Measurements from ENCODE around the gene C22orf31. TPM values are rescaled to one million over a fixed set of nuclear protein-coding genes. Genes with fewer than 3 reads are reported as not detected.
"Not testable (repeated sequence)": the region's sequence is repeated elsewhere in the genome, so short reads cannot be mapped to it uniquely, and the experiment has no call there.

C22orf31 gene
- total RNA-seq, 2 donors from 2014 or later, result not detected

DNA sequence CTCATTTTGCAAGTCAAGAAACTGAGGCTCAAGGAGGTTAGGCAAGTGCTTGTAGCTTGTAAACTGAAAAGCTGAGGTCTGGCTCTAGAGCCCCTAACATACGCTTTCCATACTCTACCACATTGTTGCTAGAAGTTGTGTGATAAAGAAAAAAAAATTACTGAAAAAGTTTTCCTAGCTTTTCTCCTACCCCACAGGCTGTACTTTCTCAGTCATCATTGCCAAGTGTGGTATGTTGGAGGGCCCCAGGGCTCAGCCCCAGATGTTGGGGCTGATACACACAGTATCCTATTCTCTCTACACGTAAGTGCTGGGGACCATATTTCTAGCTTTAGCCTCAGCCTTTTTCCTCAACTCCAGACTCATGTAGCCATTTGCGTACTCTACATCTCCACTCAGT is 27.2 kb upstream of the C22orf31 start:
- TF ChIP-seq, protein P1, sequence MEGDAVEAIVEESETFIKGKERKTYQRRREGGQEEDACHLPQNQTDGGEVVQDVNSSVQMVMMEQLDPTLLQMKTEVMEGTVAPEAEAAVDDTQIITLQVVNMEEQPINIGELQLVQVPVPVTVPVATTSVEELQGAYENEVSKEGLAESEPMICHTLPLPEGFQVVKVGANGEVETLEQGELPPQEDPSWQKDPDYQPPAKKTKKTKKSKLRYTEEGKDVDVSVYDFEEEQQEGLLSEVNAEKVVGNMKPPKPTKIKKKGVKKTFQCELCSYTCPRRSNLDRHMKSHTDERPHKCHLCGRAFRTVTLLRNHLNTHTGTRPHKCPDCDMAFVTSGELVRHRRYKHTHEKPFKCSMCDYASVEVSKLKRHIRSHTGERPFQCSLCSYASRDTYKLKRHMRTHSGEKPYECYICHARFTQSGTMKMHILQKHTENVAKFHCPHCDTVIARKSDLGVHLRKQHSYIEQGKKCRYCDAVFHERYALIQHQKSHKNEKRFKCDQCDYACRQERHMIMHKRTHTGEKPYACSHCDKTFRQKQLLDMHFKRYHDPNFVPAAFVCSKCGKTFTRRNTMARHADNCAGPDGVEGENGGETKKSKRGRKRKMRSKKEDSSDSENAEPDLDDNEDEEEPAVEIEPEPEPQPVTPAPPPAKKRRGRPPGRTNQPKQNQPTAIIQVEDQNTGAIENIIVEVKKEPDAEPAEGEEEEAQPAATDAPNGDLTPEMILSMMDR (IDR thresholded peaks at IDR 0.05), result no peak
- H3K27ac ChIP-seq, result no peak overlapping the region
- H3K4me3 ChIP-seq, result no peak overlapping the region
- H3K9me3 ChIP-seq, result no peaks in the 10 kb centered on the region
- H3K36me3 ChIP-seq, result no peaks in the 10 kb centered on the region
- peaks cover 0 to 30% of the 10 kb centered on the region in 2 donors for H3K4me1 ChIP-seq
- H3K27me3 ChIP-seq, result no peaks in the 10 kb centered on the region
- DNase-seq (ENCODE audit: low spot score), result no peak

DNA sequence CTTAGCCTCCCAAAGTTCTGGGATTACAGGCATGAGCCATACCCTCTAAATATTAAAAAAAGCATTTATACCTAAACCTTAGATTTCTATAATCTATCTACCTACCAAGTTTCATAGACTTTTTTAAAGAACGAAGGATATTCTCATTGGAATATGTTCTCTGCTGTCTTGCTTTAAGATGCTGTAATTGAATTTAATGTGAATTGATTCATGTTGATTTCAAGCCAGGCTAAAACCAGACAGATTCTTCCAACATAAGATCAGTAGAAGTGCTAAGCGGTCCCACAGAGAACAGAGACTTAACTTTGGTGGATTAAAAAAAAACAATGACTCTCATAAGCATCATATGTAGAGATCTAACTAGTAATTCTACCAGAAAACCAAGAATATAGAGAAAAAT is 25.4 kb upstream of the C22orf31 start:
- no peaks in the 10 kb centered on the region for H3K36me3 ChIP-seq
- TF ChIP-seq, protein P1 (IDR thresholded peaks at IDR 0.05), result no peak
- H3K27ac ChIP-seq, result no peak overlapping the region
- H3K4me3 ChIP-seq, result no peak overlapping the region
- H3K27me3 ChIP-seq, result no peaks in the 10 kb centered on the region
- H3K4me1 ChIP-seq, result peaks cover 0 to 17% of the 10 kb centered on the region in 2 donors
- DNase-seq (ENCODE audit: low spot score), result no peak
- H3K9me3 ChIP-seq, result no peaks in the 10 kb centered on the region

DNA sequence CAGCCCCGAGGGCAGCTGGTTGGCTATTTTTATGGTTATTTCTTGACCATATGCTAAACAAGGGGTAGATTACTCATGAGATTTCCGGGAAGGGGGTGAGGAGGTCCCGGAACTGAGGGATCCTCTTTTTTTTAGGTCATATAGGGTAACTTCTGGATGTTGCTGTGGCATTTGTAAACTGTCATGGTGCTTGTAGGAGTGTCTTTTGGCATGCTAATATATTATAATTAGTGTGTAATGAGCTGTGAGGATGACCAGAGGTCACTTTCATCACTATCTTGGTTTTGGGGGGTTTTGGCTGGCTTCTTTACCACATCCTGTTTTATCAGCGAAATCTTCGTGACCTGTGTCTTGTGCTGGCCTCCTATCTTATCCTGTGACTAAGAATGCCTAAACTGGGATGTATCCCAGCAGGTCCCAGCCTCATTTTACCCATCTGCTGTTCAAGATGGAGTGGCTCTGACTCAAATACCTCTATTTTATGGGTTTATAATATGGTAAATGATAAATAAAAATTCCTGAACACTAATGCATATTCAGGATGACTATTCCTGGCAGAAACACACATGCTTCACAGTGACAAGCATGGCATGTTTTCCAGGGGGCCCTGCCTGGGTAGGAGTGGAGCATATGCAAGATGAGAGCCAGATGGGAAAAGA is 22.4 kb upstream of the C22orf31 start:
- Histone ChIP-seq H3K4me3 (no peak overlapping the region), H3K9me3 (no peaks in the 10 kb centered on the region), H3K27ac (no peak overlapping the region), H3K4me1 (peaks cover 0 to 38% of the 10 kb centered on the region in 2 donors), H3K27me3 (no peaks in the 10 kb centered on the region), H3K36me3 (no peaks in the 10 kb centered on the region)
- no peak for DNase-seq (ENCODE audit: low spot score)
- TF ChIP-seq, protein P1 (IDR thresholded peaks at IDR 0.05), result no peak

DNA sequence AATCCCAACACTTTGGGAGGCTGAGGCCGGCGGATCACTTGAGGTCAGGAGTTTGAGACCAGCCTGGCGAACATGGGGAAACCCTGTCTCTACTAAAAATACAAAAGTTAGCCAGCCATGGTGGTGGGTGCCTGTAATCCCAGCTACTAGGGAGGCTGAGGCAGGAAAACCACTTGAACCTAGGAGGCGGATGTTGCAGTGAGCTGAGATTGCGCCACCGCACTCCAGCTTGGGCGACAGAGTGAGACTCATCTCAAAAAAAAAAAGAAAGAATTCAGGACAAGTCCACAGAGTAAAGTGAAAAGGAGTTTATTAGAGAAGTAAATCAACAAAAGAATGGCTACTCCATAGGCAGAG is 21.9 kb upstream of the C22orf31 start:
- not testable (repeated sequence) for H3K27me3 ChIP-seq; H3K9me3 ChIP-seq; DNase-seq (ENCODE audit: low spot score); H3K4me3 ChIP-seq; H3K27ac ChIP-seq; H3K36me3 ChIP-seq
- peaks cover 0 to 43% of the 10 kb centered on the region in 2 donors for H3K4me1 ChIP-seq

DNA sequence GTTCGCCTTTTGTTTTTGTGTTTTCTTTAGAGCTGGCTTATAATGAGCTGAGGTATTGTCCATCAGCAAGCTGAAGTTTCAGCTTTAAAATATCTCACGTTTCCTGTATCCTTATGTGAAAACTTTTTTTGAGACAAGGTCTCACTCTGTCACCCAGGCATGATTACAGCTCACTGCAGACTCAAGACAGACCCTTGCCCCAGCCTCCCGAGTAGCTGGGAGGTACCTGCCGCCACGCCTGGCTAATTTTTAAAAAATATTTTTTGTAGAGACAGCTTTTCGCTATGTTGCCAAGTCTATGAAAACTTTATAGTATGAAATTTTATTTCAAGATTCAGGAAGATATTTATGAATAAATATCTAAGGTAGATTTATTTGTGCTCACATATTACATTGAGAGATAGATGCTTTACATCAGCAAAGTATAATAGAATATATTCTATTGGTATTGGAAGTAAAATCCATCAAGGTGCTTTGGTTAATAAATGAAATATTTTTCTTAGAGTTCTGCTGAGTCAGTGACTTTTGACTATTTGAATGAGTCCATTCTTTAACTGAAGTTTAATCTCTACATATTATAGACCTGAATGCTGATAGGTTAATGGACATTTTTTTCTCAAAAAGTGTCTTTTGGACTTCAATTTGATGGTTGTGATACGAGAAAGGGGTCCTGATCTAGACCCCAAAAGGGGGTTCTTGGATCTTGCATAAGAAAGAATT is 21.4 kb upstream of the C22orf31 start:
- H3K27ac ChIP-seq, result no peak overlapping the region

More for the DNA sequence above, 21.4 kb upstream of the C22orf31 start:
- Histone ChIP-seq H3K36me3 (no peaks in the 10 kb centered on the region), H3K4me1 (peaks cover 0 to 45% of the 10 kb centered on the region in 2 donors), H3K27me3 (no peaks in the 10 kb centered on the region), H3K9me3 (no peaks in the 10 kb centered on the region), H3K4me3 (no peak overlapping the region)
- TF ChIP-seq, protein P1 (IDR thresholded peaks at IDR 0.05), result no peak
- DNase-seq (ENCODE audit: low spot score), result no peak
